Measurements from ENCODE around the gene RSRC2. TPM values are rescaled to one million over a fixed set of nuclear protein-coding genes. Genes with fewer than 3 reads are reported as not detected.
A peak's percentile ranks its signal among the peaks of the same experiment; 100 is the strongest.
"Not testable (repeated sequence)": the region's sequence is repeated elsewhere in the genome, so short reads cannot be mapped to it uniquely, and the experiment has no call there.

Gene RSRC2
- total RNA-seq, 2 experiments from 2014 or later, result 79.6 to 82.3 TPM

- peaks cover 76% of the 10 kb centered on the region for H3K36me3 Mint-ChIP-seq (ENCODE audit: low read depth)
- DNase-seq, result no peak
- no peak overlapping the region for H3K27ac Mint-ChIP-seq
- ChIA-PET POLR2A (interaction anchor here (0.6 kb wide), 1 partner anchor 25 kb away, joined by 4 read pairs; no protein-coding TSS in a partner anchor), CTCF (no interaction called here)
- no peak overlapping the region for H3K4me3 Mint-ChIP-seq
- no peaks in the 10 kb centered on the region for H3K27me3 Mint-ChIP-seq
- no peaks in the 10 kb centered on the region for H3K9me3 Mint-ChIP-seq
- peaks cover 41% of the 10 kb centered on the region for H3K4me1 Mint-ChIP-seq
These were observed 11.5 kb downstream of the RSRC2 start for GRCh38 chr12:122515275-122515674.

- Mint-ChIP-seq H3K27me3 (no peaks in the 10 kb centered on the region), H3K9me3 (no peaks in the 10 kb centered on the region), H3K27ac (no peak overlapping the region), H3K4me3 (no peak overlapping the region), H3K4me1 (peaks cover 28% of the 10 kb centered on the region), H3K36me3 (ENCODE audit: low read depth) (peaks cover 75% of the 10 kb centered on the region)
- DNase-seq, result no peak
- POLR2A ChIA-PET, result interaction anchor here (0.6 kb wide), 1 partner anchor 113 kb away, joined by 7 read pairs; no protein-coding TSS in a partner anchor
- CTCF ChIA-PET, result interaction anchor here (0.9 to 1.5 kb wide), 2 partner anchors 11 to 207 kb away, joined by 5 read pairs; no protein-coding TSS in a partner anchor
These were observed 13.1 kb downstream of the RSRC2 start for GRCh38 chr12:122513660-122514059.

- Mint-ChIP-seq H3K4me1 (peaks cover 26% of the 10 kb centered on the region), H3K36me3 (ENCODE audit: low read depth) (peaks cover 77% of the 10 kb centered on the region)
- not testable (repeated sequence) for H3K4me3 Mint-ChIP-seq, H3K27me3 Mint-ChIP-seq, H3K9me3 Mint-ChIP-seq, DNase-seq, H3K27ac Mint-ChIP-seq
- ChIA-PET CTCF (interaction anchor here (0.6 to 1.5 kb wide), 6 partner anchors 10 to 207 kb away, joined by 3 to 5 read pairs (median 4); partner anchors contain the start of gene ZCCHC8), POLR2A (interaction anchor here (0.6 kb wide), 1 partner anchor 113 kb away, joined by 7 read pairs; no protein-coding TSS in a partner anchor)
These were observed 13.7 kb downstream of the RSRC2 start for GRCh38 chr12:122513028-122513427.

GRCh38 chr12:122508163-122508562, 18.6 kb downstream of the RSRC2 start:
- H3K9me3 Mint-ChIP-seq, result no peaks in the 10 kb centered on the region
- no peaks in the 10 kb centered on the region for H3K27me3 Mint-ChIP-seq
- no peak overlapping the region for H3K27ac Mint-ChIP-seq
- POLR2A ChIA-PET, result no interaction called here
- peaks cover 8% of the 10 kb centered on the region for H3K4me1 Mint-ChIP-seq
- H3K4me3 Mint-ChIP-seq, result no peak overlapping the region
- peaks cover 62% of the 10 kb centered on the region for H3K36me3 Mint-ChIP-seq (ENCODE audit: low read depth)
- DNase-seq, result no peak
- CTCF ChIA-PET, result interaction anchor here (0.6 to 2.1 kb wide), 4 partner anchors 10 to 78 kb away, joined by 3 to 8 read pairs (median 4); partner anchors contain the start of genes KNTC1 and RSRC2

- Mint-ChIP-seq H3K36me3 (ENCODE audit: low read depth) (peaks cover 61% of the 10 kb centered on the region), H3K27me3 (no peaks in the 10 kb centered on the region), H3K9me3 (no peaks in the 10 kb centered on the region), H3K4me3 (no peak overlapping the region), H3K27ac (no peak overlapping the region), H3K4me1 (peaks cover 17% of the 10 kb centered on the region)
- CTCF ChIA-PET, result no interaction called here
- DNase-seq, result no peak
- POLR2A ChIA-PET, result no interaction called here
These were observed 20.3 kb downstream of the RSRC2 start for GRCh38 chr12:122506393-122506938.

- DNase-seq, result no peak
- POLR2A ChIA-PET, result no interaction called here
- H3K27me3 Mint-ChIP-seq, result no peaks in the 10 kb centered on the region
- CTCF ChIA-PET, result interaction anchor here (0.9 to 1.3 kb wide), 2 partner anchors 24 to 106 kb away, joined by 3 read pairs; no protein-coding TSS in a partner anchor
- no peak overlapping the region for H3K27ac Mint-ChIP-seq
- H3K36me3 Mint-ChIP-seq (ENCODE audit: low read depth), result peaks cover 56% of the 10 kb centered on the region
- peaks cover 23% of the 10 kb centered on the region for H3K4me1 Mint-ChIP-seq
- H3K4me3 Mint-ChIP-seq, result no peak overlapping the region
- H3K9me3 Mint-ChIP-seq, result no peaks in the 10 kb centered on the region
These were observed 21.2 kb downstream of the RSRC2 start for GRCh38 chr12:122505419-122506051.

GRCh38 chr12:122503783-122504590, 22.7 kb downstream of the RSRC2 start:
- Mint-ChIP-seq H3K9me3 (no peaks in the 10 kb centered on the region), H3K27ac (peak overlapping the region; percentile 55), H3K4me1 (peaks cover 26% of the 10 kb centered on the region), H3K36me3 (ENCODE audit: low read depth) (peaks cover 47% of the 10 kb centered on the region), H3K27me3 (no peaks in the 10 kb centered on the region), H3K4me3 (no peak overlapping the region)
- POLR2A ChIA-PET, result interaction anchor here (1.0 kb wide), 1 partner anchor 23 kb away, joined by 3 read pairs; the partner anchor contains the start of genes KNTC1 and RSRC2
- CTCF ChIA-PET, result interaction anchor here (0.5 to 1.3 kb wide), 5 partner anchors 8 to 853 kb away, joined by 3 to 5 read pairs (median 4); partner anchors contain the start of gene CLIP1
- DNase-seq, result no peak

- Mint-ChIP-seq H3K27me3 (no peaks in the 10 kb centered on the region), H3K36me3 (ENCODE audit: low read depth) (peaks cover 46% of the 10 kb centered on the region), H3K4me3 (no peak overlapping the region)
These were observed 23.5 kb downstream of the RSRC2 start for GRCh38 chr12:122503147-122503751.

GRCh38 chr12:122501489-122501989, 25.2 kb downstream of the RSRC2 start:
- Mint-ChIP-seq H3K27me3 (no peaks in the 10 kb centered on the region), H3K27ac (peak overlapping the region; percentile 100), H3K36me3 (ENCODE audit: low read depth) (peaks cover 45% of the 10 kb centered on the region), H3K4me3 (peak overlapping the region; percentile 97), H3K4me1 (peaks cover 41% of the 10 kb centered on the region), H3K9me3 (no peaks in the 10 kb centered on the region)
- ChIA-PET CTCF (interaction anchor here (0.9 to 1.8 kb wide), 16 partner anchors 9 to 164 kb away, joined by 3 to 7 read pairs (median 4); partner anchors contain the start of genes KNTC1 and RSRC2), POLR2A (interaction anchor here (0.6 to 2.8 kb wide), 5 partner anchors 11 to 859 kb away, joined by 3 to 25 read pairs (median 3); partner anchors contain the start of genes KNTC1 and RSRC2)
- DNase-seq, result no peak

More at GRCh38 chr12:122503147-122503751, 23.5 kb downstream of the RSRC2 start:
- DNase-seq, result no peak
- ChIA-PET POLR2A (interaction anchor here (0.7 to 1.0 kb wide), 3 partner anchors 24 to 81 kb away, joined by 3 to 5 read pairs (median 3); partner anchors contain the start of genes KNTC1 and RSRC2), CTCF (interaction anchor here (0.5 to 1.2 kb wide), 6 partner anchors 9 to 852 kb away, joined by 3 to 5 read pairs (median 4); partner anchors contain the start of gene CLIP1)
- H3K9me3 Mint-ChIP-seq, result no peaks in the 10 kb centered on the region
- H3K27ac Mint-ChIP-seq, result peak overlapping the region; percentile 55
- H3K4me1 Mint-ChIP-seq, result peaks cover 32% of the 10 kb centered on the region

- Mint-ChIP-seq H3K27ac (peak within 1 kb of the TSS; percentile 100), H3K4me3 (peak within 1 kb of the TSS; percentile 97), H3K9me3 (no peaks in the 10 kb centered on the region), H3K36me3 (ENCODE audit: low read depth) (peaks cover 39% of the 10 kb centered on the region), H3K27me3 (no peaks in the 10 kb centered on the region), H3K4me1 (peaks cover 38% of the 10 kb centered on the region)
- ChIA-PET CTCF (interaction anchor here (0.9 to 1.8 kb wide), 17 partner anchors 9 to 163 kb away, joined by 3 to 7 read pairs (median 4); partner anchors contain the start of genes KNTC1 and RSRC2), POLR2A (interaction anchor here (0.6 to 2.8 kb wide), 8 partner anchors 10 to 859 kb away, joined by 3 to 25 read pairs (median 4); partner anchors contain the start of genes DIABLO, KNTC1 and RSRC2)
- DNase-seq, result peak; percentile 98
These were observed 25.8 kb downstream of the RSRC2 start, which contains the start of gene ZCCHC8 for GRCh38 chr12:122500685-122501488. ZCCHC8 (minus strand) TSS chr12:122500932; CDS start chr12:122500840, 92 bp downstream.

Data from activated CD4-positive, alpha-beta T cell treated with anti-CD3 and anti-CD28 coated beads, Interleukin-2, amount 10 ng/mL, durations not matched to agents 7 days and 5 days (primary cell).